Fibroblast of lung (primary cell): ENCODE measurements around the gene TNRC6A. TPM values are rescaled to one million over a fixed set of nuclear protein-coding genes. Genes with fewer than 3 reads are reported as not detected.

Source experiments
- DNase-seq, 2 donors: peaks; one replicate each; pipeline versions ENCODE4 v3.0.0 to v3.0.0-alpha.2; 2010; ENCODE audit warnings: low read depth in 2 of 2
- H2AFZ ChIP-seq: 2 replicates; pipeline ENCODE4 v1.5.1; 2012; ENCODE audit warnings: low read length, control low read depth, inconsistent platforms
- H3K27ac ChIP-seq: 2 replicates; pipeline ENCODE4 v1.5.1; 2011; ENCODE audit warnings: low read length, control low read depth; ENCODE audit not compliant: insufficient read depth
- H3K27me3 ChIP-seq: 2 replicates; pipeline ENCODE4 v1.5.1; 2011; ENCODE audit warnings: mild to moderate bottlenecking, low read length; ENCODE audit not compliant: control insufficient read depth, insufficient read depth
- H3K36me3 ChIP-seq: 2 replicates; pipeline ENCODE4 v1.5.1; 2011; ENCODE audit warnings: low read length; ENCODE audit not compliant: control insufficient read depth, insufficient read depth
- H3K4me1 ChIP-seq: 2 replicates; pipeline ENCODE4 v1.5.1; 2011; ENCODE audit warnings: low read length; ENCODE audit not compliant: control insufficient read depth, insufficient read depth; ENCODE audit errors: extremely low read depth
- H3K4me2 ChIP-seq: 2 replicates; pipeline ENCODE4 v1.5.1; 2011; ENCODE audit warnings: low read length, control low read depth; ENCODE audit not compliant: insufficient read depth; ENCODE audit errors: extremely low read depth
- H3K4me3 ChIP-seq, 4 experiments: fragments of 200-600 bp in 1 of 4; sonication (generic) in 1 of 4; replicated peaks in 1 of 4; 2 replicates each; pipeline ENCODE4 v1.5.1; 2011 to 2016; ENCODE audit warnings: low read length in 4 of 4, low read depth in 3 of 4, mild to moderate bottlenecking in 3 of 4, control low read depth in 2 of 4, inconsistent platforms in 1 of 4, mixed read lengths in 1 of 4; ENCODE audit not compliant: insufficient read depth in 1 of 4; ENCODE audit errors: control extremely low read depth in 1 of 4
- H3K79me2 ChIP-seq: 2 replicates; pipeline ENCODE4 v1.5.1; 2012; ENCODE audit warnings: mild to moderate bottlenecking, low read length, inconsistent platforms; ENCODE audit not compliant: control insufficient read depth, insufficient read depth
- H3K9ac ChIP-seq: 2 replicates; pipeline ENCODE4 v1.5.1; 2011; ENCODE audit warnings: mild to moderate bottlenecking, low read length, control low read depth; ENCODE audit not compliant: insufficient read depth
- H3K9me3 ChIP-seq: 2 replicates; pipeline ENCODE4 v1.5.1; 2012; ENCODE audit warnings: low read depth, low read length; ENCODE audit not compliant: control insufficient read depth, insufficient read depth
- H4K20me1 ChIP-seq: 2 replicates; pipeline ENCODE4 v1.5.1; 2011; ENCODE audit warnings: low read length; ENCODE audit not compliant: control insufficient read depth, insufficient read depth; ENCODE audit errors: extremely low read depth
- CTCF ChIP-seq, 2 donors: IDR thresholded peaks in 1 of 2; conservative IDR thresholded peaks in 1 of 2; 1 replicate in 1 of 2; 2 replicates in 1 of 2; pipeline ENCODE4 v1.5.1; 2011 to 2012; ENCODE audit warnings: low read length in 2 of 2, control low read depth in 1 of 2, inconsistent platforms in 1 of 2, low read depth in 1 of 2, mild to moderate bottlenecking in 1 of 2
- EZH2 ChIP-seq: IDR thresholded peaks from 2 replicates; pipeline ENCODE4 v1.5.1; 2012; ENCODE audit warnings: low read length, control low read depth, mild to moderate bottlenecking; ENCODE audit errors: missing control alignments
- polyA plus RNA-seq, 2 donors: library from polyadenylated mRNA; depleted of rRNA in 1 of 2; stranded (reverse) in 1 of 2; unstranded in 1 of 2; fragments of >200 nt; gene quantifications; 2 replicates each; pipeline ENCODE4 v1.2.1, GENCODE V29; 2011 to 2012; ENCODE audit warnings: missing spikeins in 1 of 2
- total RNA-seq: library from RNA; depleted of rRNA; stranded (reverse); fragments of >200 nt; gene quantifications from 2 replicates; pipeline ENCODE4 v1.2.1, GENCODE V29; 2014

Gene TNRC6A
- total and polyA plus RNA-seq, 2 donors (not counting 1 experiment from before 2014, with no cell fraction given), result 49.4 to 51.5 TPM

- H3K27ac ChIP-seq, result no peak overlapping the region
- H3K4me2 ChIP-seq, result no peak overlapping the region
These were observed 41.8 kb downstream of the TNRC6A start for GRCh38 chr16:24771132-24771778.

GRCh38 chr16:24771779-24772157 lies 42.3 kb downstream of the TNRC6A start:
- no peak overlapping the region for H3K9ac ChIP-seq
- H3K27ac ChIP-seq, result no peak overlapping the region
- H3K4me3 ChIP-seq, result no peak overlapping the region
- H3K4me1 ChIP-seq, result no peaks in the 10 kb centered on the region
- DNase-seq, result peak in 1 of 2 donors; percentile 19
- peaks cover 36% of the 10 kb centered on the region for H3K79me2 ChIP-seq
- TF ChIP-seq EZH2 (no peak), CTCF (conservative IDR thresholded peaks at IDR 0.05 in 1 of 2, IDR thresholded peaks at IDR 0.05 in 1 of 2; ENCODE audit: low read depth in 1 of 2, low read length in 2 of 2) (no peak)
- no peak overlapping the region for H3K4me2 ChIP-seq
- no peaks in the 10 kb centered on the region for H4K20me1 ChIP-seq
- no peak overlapping the region for H2AFZ ChIP-seq
- no peaks in the 10 kb centered on the region for H3K27me3 ChIP-seq
- no peaks in the 10 kb centered on the region for H3K9me3 ChIP-seq
- H3K36me3 ChIP-seq, result no peaks in the 10 kb centered on the region

More at GRCh38 chr16:24771132-24771778, 41.8 kb downstream of the TNRC6A start:
- Histone ChIP-seq H3K9ac (no peak overlapping the region), H3K4me3 (no peak overlapping the region), H3K27me3 (no peaks in the 10 kb centered on the region), H3K36me3 (no peaks in the 10 kb centered on the region), H3K79me2 (peaks cover 37% of the 10 kb centered on the region), H4K20me1 (no peaks in the 10 kb centered on the region), H3K9me3 (no peaks in the 10 kb centered on the region), H2AFZ (no peak overlapping the region), H3K4me1 (no peaks in the 10 kb centered on the region)
- TF ChIP-seq EZH2 (no peak), CTCF (conservative IDR thresholded peaks at IDR 0.05 in 1 of 2, IDR thresholded peaks at IDR 0.05 in 1 of 2; ENCODE audit: low read depth in 1 of 2, low read length in 2 of 2) (no peak)
- peak; percentile 50 to 51 for DNase-seq

GRCh38 chr16:24773771-24774427 lies 44.4 kb downstream of the TNRC6A start:
- peaks cover 9% of the 10 kb centered on the region for H3K36me3 ChIP-seq

More at GRCh38 chr16:24773771-24774427, 44.4 kb downstream of the TNRC6A start:
- Histone ChIP-seq H3K9me3 (no peaks in the 10 kb centered on the region), H3K27me3 (no peaks in the 10 kb centered on the region), H3K9ac (no peak overlapping the region), H4K20me1 (no peaks in the 10 kb centered on the region), H3K4me2 (no peak overlapping the region), H2AFZ (no peak overlapping the region), H3K27ac (no peak overlapping the region), H3K4me3 (no peak overlapping the region), H3K79me2 (peaks cover 42% of the 10 kb centered on the region), H3K4me1 (no peaks in the 10 kb centered on the region)
- no peak for TF ChIP-seq EZH2
- TF ChIP-seq CTCF (conservative IDR thresholded peaks at IDR 0.05 in 1 of 2, IDR thresholded peaks at IDR 0.05 in 1 of 2; ENCODE audit: low read depth in 1 of 2, low read length in 2 of 2), result no peak
- DNase-seq, result no peak
